ENCODE results near the gene SLC8A1.

Gene SLC8A1

GRCh38 chr2:40242315-40242714 is 209.6 kb downstream of the SLC8A1 start:
- ATAC-seq (replicated peaks; ENCODE audit: extremely low read depth, poor library complexity, severe bottlenecking) (no peak), DNase-seq (ENCODE audit: low spot score in 2 of 2) (no peak)
- Mint-ChIP-seq H3K27ac (ENCODE audit: low read depth) (no peak overlapping the region), H3K36me3 (ENCODE audit: insufficient read depth) (no peaks in the 10 kb centered on the region), H3K9me3 (peaks cover 9% of the 10 kb centered on the region), H3K4me1 (no peaks in the 10 kb centered on the region), H3K27me3 (no peaks in the 10 kb centered on the region), H3K4me3 (no peak overlapping the region)

DNA sequence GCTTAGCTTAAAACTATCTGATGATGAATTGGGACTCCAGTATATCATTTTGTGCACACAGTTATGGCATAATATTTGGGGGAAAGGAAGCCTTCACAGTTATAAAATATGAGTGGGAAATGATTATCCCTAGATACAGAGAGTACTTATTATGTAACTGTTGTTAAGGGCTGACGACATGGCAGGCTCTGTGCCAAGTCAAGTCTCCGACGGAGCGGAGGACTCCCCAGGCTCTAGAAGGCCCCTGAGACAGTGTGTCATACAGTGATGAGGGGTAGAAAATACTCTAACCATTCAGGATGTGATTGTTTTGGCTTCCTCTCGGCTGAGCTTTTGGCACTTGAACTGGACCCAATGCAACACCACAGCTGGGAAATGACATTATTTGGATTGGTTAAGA is 211.8 kb downstream of the SLC8A1 start:
- DNase-seq (ENCODE audit: low spot score in 2 of 2) (no peak), ATAC-seq (replicated peaks; ENCODE audit: extremely low read depth, poor library complexity, severe bottlenecking) (no peak)
- no peak overlapping the region for H3K27ac Mint-ChIP-seq (ENCODE audit: low read depth)
- H3K36me3 Mint-ChIP-seq (ENCODE audit: insufficient read depth), result no peaks in the 10 kb centered on the region
- H3K4me1 Mint-ChIP-seq, result no peaks in the 10 kb centered on the region
- H3K4me3 Mint-ChIP-seq, result no peak overlapping the region
- peaks cover 9% of the 10 kb centered on the region for H3K9me3 Mint-ChIP-seq
- H3K27me3 Mint-ChIP-seq, result no peaks in the 10 kb centered on the region

DNA sequence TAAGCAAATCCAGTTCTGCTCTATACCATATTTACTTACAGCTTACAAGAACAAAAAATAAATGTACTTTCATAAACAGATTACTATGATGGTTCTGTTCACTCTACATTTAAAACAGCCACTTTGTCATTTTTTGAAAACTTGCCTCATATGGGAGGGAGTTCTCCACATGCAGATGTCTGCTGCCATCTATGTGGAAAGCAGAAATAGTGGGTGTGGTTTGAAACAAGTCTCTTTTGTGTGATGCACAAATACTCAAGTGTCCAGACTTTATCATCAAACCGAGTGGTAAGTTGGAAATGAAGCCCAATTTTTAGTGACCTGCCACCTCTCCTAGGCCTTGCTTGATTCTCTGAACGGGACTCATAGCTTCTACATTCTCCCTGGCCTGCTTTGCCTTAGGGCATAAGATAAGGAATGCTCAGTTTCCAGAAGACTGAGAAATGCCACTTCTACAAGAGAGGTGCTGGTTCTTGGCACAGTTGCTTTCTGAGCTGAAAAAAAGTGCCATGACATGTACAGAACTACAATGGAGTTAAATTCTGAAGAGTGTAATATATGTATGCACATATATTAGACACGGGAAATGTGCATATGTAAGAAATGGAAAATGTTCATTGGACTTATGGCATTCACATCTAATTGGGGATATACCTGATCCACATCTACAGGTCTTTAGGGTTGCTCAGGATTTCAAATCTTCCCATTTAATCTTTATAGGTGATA is 221.0 kb downstream of the SLC8A1 start:
- Mint-ChIP-seq H3K27me3 (no peaks in the 10 kb centered on the region), H3K4me3 (no peak overlapping the region), H3K4me1 (no peaks in the 10 kb centered on the region), H3K36me3 (ENCODE audit: insufficient read depth) (no peaks in the 10 kb centered on the region), H3K9me3 (peaks cover 16% of the 10 kb centered on the region), H3K27ac (ENCODE audit: low read depth) (no peak overlapping the region)
- ATAC-seq (replicated peaks; ENCODE audit: extremely low read depth, poor library complexity, severe bottlenecking), result no peak
- DNase-seq (ENCODE audit: low spot score in 2 of 2), result no peak

- DNase-seq (ENCODE audit: low spot score in 2 of 2) (no peak), ATAC-seq (replicated peaks; ENCODE audit: extremely low read depth, poor library complexity, severe bottlenecking) (no peak)
- Mint-ChIP-seq H3K9me3 (peaks cover 16% of the 10 kb centered on the region), H3K4me3 (no peak overlapping the region), H3K27ac (ENCODE audit: low read depth) (no peak overlapping the region), H3K36me3 (ENCODE audit: insufficient read depth) (no peaks in the 10 kb centered on the region), H3K27me3 (no peaks in the 10 kb centered on the region), H3K4me1 (no peaks in the 10 kb centered on the region)
These were observed 221.7 kb downstream of the SLC8A1 start for GRCh38 chr2:40230186-40230585.

DNA sequence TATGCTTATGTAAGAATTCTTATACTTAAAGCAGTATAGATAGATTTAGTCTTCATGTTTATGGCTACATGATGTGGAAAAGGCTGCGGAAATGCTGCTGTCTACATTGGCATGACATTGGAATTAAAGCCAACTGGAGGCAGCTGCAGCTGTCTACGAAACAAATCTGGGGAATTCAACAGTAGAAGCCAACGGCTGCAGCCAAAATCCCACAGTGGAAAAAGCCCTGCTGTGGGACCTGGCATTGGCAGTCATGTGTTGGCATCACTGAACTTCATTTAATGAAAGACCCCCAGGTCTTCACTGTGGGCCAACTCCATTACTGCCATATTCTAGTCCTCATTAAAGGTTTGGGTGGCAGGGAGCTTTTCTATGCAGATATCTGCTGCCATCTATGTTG is 223.6 kb downstream of the SLC8A1 start:
- no peak overlapping the region for H3K27ac Mint-ChIP-seq (ENCODE audit: low read depth)
- H3K4me1 Mint-ChIP-seq, result no peaks in the 10 kb centered on the region
- ATAC-seq (replicated peaks; ENCODE audit: extremely low read depth, poor library complexity, severe bottlenecking), result no peak

GRCh38 chr2:40227210-40227609 is 224.7 kb downstream of the SLC8A1 start:
- Mint-ChIP-seq H3K36me3 (ENCODE audit: insufficient read depth) (no peaks in the 10 kb centered on the region), H3K9me3 (peaks cover 21% of the 10 kb centered on the region), H3K4me1 (no peaks in the 10 kb centered on the region), H3K27ac (ENCODE audit: low read depth) (no peak overlapping the region), H3K27me3 (no peaks in the 10 kb centered on the region), H3K4me3 (no peak overlapping the region)
- DNase-seq (ENCODE audit: low spot score in 2 of 2) (no peak), ATAC-seq (replicated peaks; ENCODE audit: extremely low read depth, poor library complexity, severe bottlenecking) (no peak)

More for the DNA sequence above, 223.6 kb downstream of the SLC8A1 start:
- DNase-seq (ENCODE audit: low spot score in 2 of 2), result no peak
- peaks cover 20% of the 10 kb centered on the region for H3K9me3 Mint-ChIP-seq
- H3K4me3 Mint-ChIP-seq, result no peak overlapping the region
- no peaks in the 10 kb centered on the region for H3K36me3 Mint-ChIP-seq (ENCODE audit: insufficient read depth)
- no peaks in the 10 kb centered on the region for H3K27me3 Mint-ChIP-seq

- no peak for DNase-seq (ENCODE audit: low spot score in 2 of 2)
- Mint-ChIP-seq H3K36me3 (ENCODE audit: insufficient read depth) (no peaks in the 10 kb centered on the region), H3K9me3 (peaks cover 15% of the 10 kb centered on the region), H3K4me1 (no peaks in the 10 kb centered on the region), H3K27ac (ENCODE audit: low read depth) (no peak overlapping the region), H3K4me3 (no peak overlapping the region), H3K27me3 (no peaks in the 10 kb centered on the region)
- no peak for ATAC-seq (replicated peaks; ENCODE audit: extremely low read depth, poor library complexity, severe bottlenecking)
These were observed 225.3 kb downstream of the SLC8A1 start for GRCh38 chr2:40226637-40227036.

DNA sequence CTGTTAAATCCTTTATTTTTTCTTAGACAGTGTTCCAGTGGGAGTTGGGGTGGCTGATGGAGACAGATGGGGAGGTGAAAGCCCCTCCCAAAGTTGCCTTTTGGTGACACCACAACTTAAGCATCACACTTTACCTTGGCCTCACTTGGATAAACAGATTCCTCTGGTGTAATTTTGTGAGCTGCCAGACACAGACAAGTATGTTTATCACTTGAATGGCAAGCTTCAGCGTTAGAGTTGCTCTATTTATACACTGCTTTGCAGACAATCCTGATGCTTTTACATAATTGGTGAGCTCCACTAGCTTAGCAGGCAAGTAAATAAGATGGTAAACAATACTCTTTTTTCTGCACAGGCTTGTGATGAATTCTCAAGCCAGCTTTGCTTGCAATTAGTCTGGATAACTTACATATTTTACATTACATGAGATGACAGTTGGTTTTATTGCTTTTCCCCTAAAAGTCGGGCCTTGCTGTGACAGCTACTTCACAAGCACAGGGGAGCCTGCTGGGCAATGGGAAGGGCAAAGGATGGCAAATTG is 226.2 kb downstream of the SLC8A1 start:
- Mint-ChIP-seq H3K36me3 (ENCODE audit: insufficient read depth) (no peaks in the 10 kb centered on the region), H3K4me1 (no peaks in the 10 kb centered on the region), H3K4me3 (no peak overlapping the region), H3K27ac (ENCODE audit: low read depth) (no peak overlapping the region), H3K27me3 (no peaks in the 10 kb centered on the region), H3K9me3 (peaks cover 11% of the 10 kb centered on the region)
- DNase-seq (ENCODE audit: low spot score in 2 of 2), result no peak
- no peak for ATAC-seq (replicated peaks; ENCODE audit: extremely low read depth, poor library complexity, severe bottlenecking)

- Mint-ChIP-seq H3K9me3 (peaks cover 11% of the 10 kb centered on the region), H3K36me3 (ENCODE audit: insufficient read depth) (no peaks in the 10 kb centered on the region), H3K4me3 (no peak overlapping the region)
These were observed 227.6 kb downstream of the SLC8A1 start for GRCh38 chr2:40224318-40224717.

DNA sequence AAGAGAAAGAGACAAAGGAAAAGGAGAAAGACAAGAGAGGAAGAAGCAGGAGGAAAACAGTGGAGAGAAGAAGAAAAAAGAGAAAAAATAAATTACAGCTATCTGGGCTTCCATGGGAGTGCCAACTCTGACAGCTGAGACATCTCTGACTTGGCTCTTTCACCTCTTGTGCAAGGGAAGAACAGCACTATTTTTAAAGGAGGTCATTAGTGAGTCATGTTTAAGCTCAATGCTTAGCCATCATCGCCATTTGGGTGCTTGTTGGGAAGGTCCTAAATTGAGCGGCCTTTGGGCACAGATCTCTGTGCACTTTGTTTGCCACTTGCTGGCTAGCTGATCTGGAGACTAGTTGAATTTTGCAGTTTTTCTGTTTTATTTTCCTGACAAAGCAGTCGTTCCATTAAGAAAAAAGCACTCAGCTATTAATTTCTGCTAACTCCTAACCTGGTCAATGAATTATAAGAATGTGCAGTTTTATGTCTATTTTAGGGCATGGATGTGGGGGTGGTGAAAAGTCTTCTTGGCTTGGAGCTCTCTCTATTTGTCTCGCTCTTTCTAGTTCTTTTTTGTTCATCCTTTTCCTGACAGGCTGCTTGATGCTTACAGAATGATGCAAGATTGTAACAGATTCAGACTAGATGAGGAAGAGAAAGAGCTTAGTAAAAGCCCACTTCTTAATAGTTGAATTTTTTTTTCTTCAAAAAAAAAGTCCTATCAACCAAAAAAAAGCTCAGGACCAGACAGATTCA is 231.5 kb downstream of the SLC8A1 start:
- DNase-seq (ENCODE audit: low spot score in 2 of 2) (no peak), ATAC-seq (replicated peaks; ENCODE audit: extremely low read depth, poor library complexity, severe bottlenecking) (no peak)
- Mint-ChIP-seq H3K4me1 (no peaks in the 10 kb centered on the region), H3K9me3 (peaks cover 12% of the 10 kb centered on the region), H3K27me3 (no peaks in the 10 kb centered on the region), H3K4me3 (no peak overlapping the region), H3K36me3 (ENCODE audit: insufficient read depth) (no peaks in the 10 kb centered on the region), H3K27ac (ENCODE audit: low read depth) (no peak overlapping the region)

More at GRCh38 chr2:40224318-40224717, 227.6 kb downstream of the SLC8A1 start:
- DNase-seq (ENCODE audit: low spot score in 2 of 2), result no peak
- H3K4me1 Mint-ChIP-seq, result no peaks in the 10 kb centered on the region
- no peaks in the 10 kb centered on the region for H3K27me3 Mint-ChIP-seq
- no peak for ATAC-seq (replicated peaks; ENCODE audit: extremely low read depth, poor library complexity, severe bottlenecking)
- H3K27ac Mint-ChIP-seq (ENCODE audit: low read depth), result no peak overlapping the region

GRCh38 chr2:40219141-40219540 is 232.7 kb downstream of the SLC8A1 start:
- no peak for ATAC-seq (replicated peaks; ENCODE audit: extremely low read depth, poor library complexity, severe bottlenecking)
- Mint-ChIP-seq H3K27me3 (no peaks in the 10 kb centered on the region), H3K36me3 (ENCODE audit: insufficient read depth) (no peaks in the 10 kb centered on the region), H3K4me3 (no peak overlapping the region), H3K27ac (ENCODE audit: low read depth) (no peak overlapping the region), H3K4me1 (no peaks in the 10 kb centered on the region), H3K9me3 (peaks cover 12% of the 10 kb centered on the region)
- no peak for DNase-seq (ENCODE audit: low spot score in 2 of 2)

- H3K36me3 Mint-ChIP-seq (ENCODE audit: insufficient read depth), result no peaks in the 10 kb centered on the region
- no peak overlapping the region for H3K4me3 Mint-ChIP-seq
- H3K27me3 Mint-ChIP-seq, result no peaks in the 10 kb centered on the region
- H3K4me1 Mint-ChIP-seq, result no peaks in the 10 kb centered on the region
- ATAC-seq (replicated peaks; ENCODE audit: extremely low read depth, poor library complexity, severe bottlenecking) (no peak), DNase-seq (ENCODE audit: low spot score in 2 of 2) (no peak)
- H3K9me3 Mint-ChIP-seq, result peaks cover 11% of the 10 kb centered on the region
- H3K27ac Mint-ChIP-seq (ENCODE audit: low read depth), result no peak overlapping the region
These were observed 233.2 kb downstream of the SLC8A1 start for GRCh38 chr2:40218679-40219078.

- no peak for ATAC-seq (replicated peaks; ENCODE audit: extremely low read depth, poor library complexity, severe bottlenecking)
- Mint-ChIP-seq H3K36me3 (ENCODE audit: insufficient read depth) (no peaks in the 10 kb centered on the region), H3K27me3 (no peaks in the 10 kb centered on the region), H3K27ac (ENCODE audit: low read depth) (no peak overlapping the region), H3K4me1 (no peaks in the 10 kb centered on the region), H3K9me3 (peaks cover 17% of the 10 kb centered on the region), H3K4me3 (no peak overlapping the region)
- DNase-seq (ENCODE audit: low spot score in 2 of 2), result no peak
These were observed 238.3 kb downstream of the SLC8A1 start for GRCh38 chr2:40213619-40214018.
